Limb (tissue), 2 donors: ENCODE measurements around the gene ARHGAP22.

ENCODE experiments used
- DNase-seq, 2 donors: peaks; one replicate each; pipeline ENCODE4 v3.0.0-alpha.2; 2016; ENCODE audit errors: extremely low spot score in 2 of 2

Gene ARHGAP22

GRCh38 chr10:48465860-48466521, 138.9 kb downstream of the ARHGAP22 start:
- peak in 1 of 2 donors; percentile 43 for DNase-seq

GRCh38 chr10:48464871-48465736, 139.8 kb downstream of the ARHGAP22 start:
- DNase-seq = peak; percentile 9 to 47

GRCh38 chr10:48464121-48464870, 140.6 kb downstream of the ARHGAP22 start:
- peak in 1 of 2 donors; percentile 25 for DNase-seq

- peak in 1 of 2 donors; percentile 39 for DNase-seq
Observed at GRCh38 chr10:48463318-48464003, 141.4 kb downstream of the ARHGAP22 start.

- peak in 1 of 2 donors; percentile 21 for DNase-seq
Observed at GRCh38 chr10:48462482-48463020, 142.3 kb downstream of the ARHGAP22 start.

- DNase-seq = no peak
Observed at GRCh38 chr10:48461623-48462481, 143.0 kb downstream of the ARHGAP22 start.

- no peak for DNase-seq
Observed at GRCh38 chr10:48460182-48460581, 144.7 kb downstream of the ARHGAP22 start.

GRCh38 chr10:48459270-48460150, 145.4 kb downstream of the ARHGAP22 start:
- peak in 1 of 2 donors; percentile 23 for DNase-seq

- DNase-seq = no peak
Observed at GRCh38 chr10:48458662-48459048, 146.2 kb downstream of the ARHGAP22 start.

- DNase-seq = peak in 1 of 2 donors; percentile 18
Observed at GRCh38 chr10:48457949-48458661, 146.8 kb downstream of the ARHGAP22 start.

- peak in 1 of 2 donors; percentile 24 for DNase-seq
Observed at GRCh38 chr10:48456808-48457761, 147.8 kb downstream of the ARHGAP22 start.

GRCh38 chr10:48456361-48456804, 148.5 kb downstream of the ARHGAP22 start:
- peak; percentile 57 to 70 for DNase-seq

- peak in 1 of 2 donors; percentile 30 for DNase-seq
Observed at GRCh38 chr10:48455392-48456151, 149.3 kb downstream of the ARHGAP22 start.

GRCh38 chr10:48455055-48455391, 149.8 kb downstream of the ARHGAP22 start:
- DNase-seq = peak in 1 of 2 donors; percentile 22

GRCh38 chr10:48454302-48455054, 150.4 kb downstream of the ARHGAP22 start:
- peak in 1 of 2 donors; percentile 27 for DNase-seq
